T-cell (primary cell): ENCODE results near the gene RUNX3. TPM values are rescaled to one million over a fixed set of nuclear protein-coding genes. Genes with fewer than 3 reads are reported as not detected.

Experiments used
- ATAC-seq, 4 experiments: fragments of 200-7000 bp in 3 of 4; fragments of 150-1000 bp in 1 of 4; cut with Tn5 transposase; replicated peaks in 1 of 4; 1 replicate in 3 of 4; 2 replicates in 1 of 4; pipeline ENCODE4 v1.10.0; 2021; ENCODE audit warnings: moderate library complexity in 3 of 4, mild to moderate bottlenecking in 2 of 4, moderate number of reproducible peaks in 1 of 4
- CTCF ChIA-PET, 2 donors: fragments of 300-600 bp; sonication (Branson Sonifier 250); formaldehyde crosslinking; loops; one replicate each; lab custom pipeline; 2022; ENCODE audit warnings: antibody characterized with exemption in 2 of 2; lab: Charles Lee
- POLR2A ChIA-PET, 2 donors: fragments of 300-600 bp; sonication (Branson Sonifier 250); formaldehyde crosslinking; loops; one replicate each; lab custom pipeline; 2022; ENCODE audit warnings: antibody characterized with exemption in 2 of 2; lab: Charles Lee
- DNase-seq, 35 experiments: peaks; one replicate each; pipeline versions ENCODE4 v3.0.0 to v3.0.0-alpha.2; 2013 to 2023
- H3K27ac ChIP-seq: one replicate; pipeline ENCODE4 v1.5.1; 2013; ENCODE audit warnings: low read length
- H3K27me3 ChIP-seq, 2 experiments: replicated peaks in 1 of 2; 1 replicate in 1 of 2; 2 replicates in 1 of 2; pipeline versions ENCODE4 v1.6.1 to v1.7.0; 2013; ENCODE audit warnings: low read length in 1 of 2, mixed read lengths in 1 of 2; ENCODE audit not compliant: control insufficient read depth in 2 of 2, insufficient read depth in 2 of 2; ENCODE audit errors: extremely low read depth in 1 of 2
- H3K36me3 ChIP-seq, 2 donors: 1 replicate in 1 of 2; 2 replicates in 1 of 2; pipeline versions ENCODE4 v1.6.1 to v1.7.0; 2013; ENCODE audit warnings: low read length in 1 of 2; ENCODE audit not compliant: control insufficient read depth in 2 of 2, insufficient read depth in 1 of 2; ENCODE audit errors: extremely low read depth in 1 of 2
- H3K4me1 ChIP-seq, 2 experiments: 1 replicate in 1 of 2; 2 replicates in 1 of 2; pipeline versions ENCODE4 v1.6.1 to v1.7.0; 2013; ENCODE audit warnings: low read length in 2 of 2, mixed read lengths in 1 of 2; ENCODE audit not compliant: insufficient read depth in 2 of 2, control insufficient read depth in 1 of 2; ENCODE audit errors: extremely low read depth in 1 of 2
- H3K4me3 ChIP-seq, 2 donors: 1 replicate in 1 of 2; 2 replicates in 1 of 2; pipeline versions ENCODE4 v1.5.1 to v1.7.0; 2013; ENCODE audit warnings: mild to moderate bottlenecking in 2 of 2, low read length in 1 of 2, moderate library complexity in 1 of 2; ENCODE audit not compliant: control insufficient read depth in 1 of 2; ENCODE audit errors: extremely low read depth in 1 of 2
- H3K9me3 ChIP-seq: 2 replicates; pipeline ENCODE4 v1.7.0; 2013
- H3K27ac Mint-ChIP-seq, 2 donors: one replicate each; pipeline ENCODE4 v1.8.0; 2020 to 2021; ENCODE audit warnings: mild to moderate bottlenecking in 2 of 2, mixed read lengths in 2 of 2
- H3K27me3 Mint-ChIP-seq, 2 donors: one replicate each; pipeline ENCODE4 v1.8.0; 2021 to 2022; ENCODE audit warnings: mixed read lengths in 2 of 2
- H3K36me3 Mint-ChIP-seq: one replicate; pipeline ENCODE4 v1.8.0; 2021; ENCODE audit warnings: mixed read lengths
- H3K4me1 Mint-ChIP-seq, 3 donors: one replicate each; pipeline ENCODE4 v1.8.0; 2020 to 2022; ENCODE audit warnings: mixed read lengths in 3 of 3, mild to moderate bottlenecking in 1 of 3
- H3K4me3 Mint-ChIP-seq, 3 donors: one replicate each; pipeline ENCODE4 v1.8.0; 2020 to 2022; ENCODE audit warnings: mild to moderate bottlenecking in 3 of 3, mixed read lengths in 3 of 3, moderate library complexity in 3 of 3
- H3K9me3 Mint-ChIP-seq, 3 donors: one replicate each; pipeline ENCODE4 v1.8.0; 2020 to 2022; ENCODE audit warnings: mixed read lengths in 3 of 3
- WGBS: methylation state at CpG from one replicate; pipeline ENCODE4 v1.1.5; 2013; ENCODE audit warnings: missing lambda C conversion rate; ENCODE audit not compliant: insufficient coverage; 5-methylcytosine and 5-hydroxymethylcytosine counted together
- total RNA-seq, 35 experiments: library from RNA in 6 of 35; stranded (reverse) in 6 of 35; fragments of 120-200 nt in 1 of 35; gene quantifications; one replicate each; pipeline versions ENCODE4 v1.2.1 to v1.2.4 and lab custom pipeline; 2013 to 2026

The RUNX3 gene
- total RNA-seq, 5 donors from 2014 or later (not counting 1 experiment from before 2014, with no cell fraction given): 140 to 220 (median 145) TPM

DNA sequence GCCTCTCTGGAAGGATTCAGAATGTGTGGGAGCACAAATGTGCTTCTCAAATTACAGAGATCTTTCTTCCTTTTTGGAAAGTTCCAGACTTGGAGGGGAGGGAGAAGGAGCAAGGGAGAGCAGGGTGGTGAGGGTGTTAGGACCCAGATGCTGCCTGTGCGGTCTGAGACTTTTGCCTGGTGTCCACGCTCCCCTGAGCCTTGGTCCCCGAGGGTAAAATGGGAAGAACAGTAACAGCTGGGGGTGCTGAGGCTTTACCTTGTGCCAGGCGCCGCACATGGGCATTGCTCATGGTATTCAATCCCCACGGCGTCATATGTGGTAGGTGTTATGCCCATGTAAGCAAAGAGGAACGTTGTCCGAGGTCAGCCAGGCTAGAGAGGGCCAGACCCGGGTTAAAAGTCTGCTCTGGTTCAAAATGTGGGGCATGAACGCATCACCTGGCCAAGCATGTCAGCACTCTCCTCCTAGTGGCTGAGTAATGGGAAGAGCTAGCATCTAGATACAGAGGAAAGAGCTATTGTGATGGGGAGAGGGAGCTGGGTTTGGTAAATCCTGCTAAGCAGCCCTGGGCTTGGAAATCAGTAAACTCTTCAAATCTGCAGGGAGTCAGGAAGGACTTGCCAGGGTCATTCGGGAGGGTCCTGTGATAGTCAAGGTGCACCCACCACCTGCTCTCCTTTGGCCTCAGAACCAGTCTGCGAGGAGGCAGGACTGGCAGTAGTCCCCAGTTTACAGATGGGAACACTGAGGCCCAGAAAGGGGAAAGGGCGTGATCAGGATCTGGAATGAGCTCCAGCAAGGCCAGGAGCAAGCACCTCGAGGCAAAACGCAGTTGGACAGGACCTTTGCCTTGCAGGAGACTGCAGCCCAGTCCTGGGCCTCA is 4.5 kb upstream of the RUNX3 start:
- Mint-ChIP-seq H3K27me3 (no peaks in the 10 kb centered on the region), H3K27ac (peak overlapping the region; percentile 40 to 73), H3K4me1 (peaks cover 27 to 45% (median 41%) of the 10 kb centered on the region in 3 donors), H3K4me3 (no peak overlapping the region), H3K9me3 (no peaks in the 10 kb centered on the region), H3K36me3 (peaks cover 7% of the 10 kb centered on the region)
- Histone ChIP-seq H3K27ac (no peak overlapping the region), H3K4me3 (no peak overlapping the region), H3K36me3 (peaks cover 6 to 7% of the 10 kb centered on the region in 2 donors), H3K9me3 (no peaks in the 10 kb centered on the region), H3K27me3 (peaks cover 0 to 5% of the 10 kb centered on the region in 2 experiments), H3K4me1 (peaks cover 5 to 49% of the 10 kb centered on the region in 2 experiments)
- CTCF ChIA-PET: interaction anchor here (0.5 to 1.6 kb wide), 5 partner anchors 64 to 286 kb away, joined by 3 to 4 read pairs (median 3); no protein-coding TSS in a partner anchor
- WGBS: 91% methylated on average over 16 of the region's 16 CpGs
- DNase-seq (no peak), ATAC-seq (no peak)
- POLR2A ChIA-PET: interaction anchor here (0.5 to 0.6 kb wide), 2 partner anchors 87 to 189 kb away, joined by 3 to 4 read pairs; partner anchors contain the start of gene CLIC4 (in 1 of the 2)

DNA sequence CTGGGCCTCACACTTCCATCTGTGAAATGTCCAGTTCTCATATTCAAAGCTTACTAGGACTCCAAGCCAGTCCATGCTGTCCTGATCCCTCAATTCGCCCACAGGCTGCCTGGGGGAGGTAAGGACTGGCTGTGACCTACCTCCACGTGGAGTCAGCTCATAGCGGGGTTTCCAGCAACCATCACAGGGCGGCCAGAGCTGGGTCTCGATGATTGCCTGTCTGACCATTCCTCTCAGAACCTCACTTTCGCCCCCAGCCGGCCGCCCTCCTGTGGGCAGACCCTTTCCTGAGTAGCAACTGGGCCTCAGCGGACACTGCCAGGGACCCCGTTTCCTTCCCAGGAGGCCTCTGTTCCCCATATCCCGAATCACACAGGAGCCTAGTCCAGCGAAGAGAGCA is 3.4 kb upstream of the RUNX3 start:
- WGBS: 92% methylated on average over 11 of the region's 12 CpGs

DNA sequence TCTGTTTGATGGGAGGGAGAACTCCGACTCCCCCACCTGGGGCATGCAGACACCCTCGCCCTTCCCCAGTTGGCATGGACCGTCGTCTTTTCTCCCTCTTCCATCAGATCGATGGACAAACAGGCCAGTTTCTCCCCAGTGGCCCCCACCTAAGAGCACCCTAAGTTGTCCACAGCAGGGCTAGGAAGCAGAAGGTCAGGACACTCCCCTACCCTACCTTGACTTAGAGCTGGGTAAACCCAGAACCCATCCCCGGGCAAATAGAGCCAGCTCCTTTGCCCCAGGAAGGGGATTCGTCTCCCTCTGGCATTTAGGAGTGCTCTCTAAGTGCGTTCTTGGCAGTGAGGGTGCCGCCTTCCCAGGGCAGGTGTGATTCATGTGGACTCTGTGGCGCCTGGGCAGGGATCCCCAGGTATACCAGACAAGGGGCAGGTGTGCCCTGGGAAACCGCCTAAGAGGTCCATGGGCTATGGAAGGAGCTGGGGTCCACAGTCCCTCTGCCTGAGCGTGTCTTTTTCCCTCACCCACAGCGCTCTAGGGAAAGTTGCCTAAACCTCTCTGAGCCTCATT is 2.7 kb upstream of the RUNX3 start:
- ATAC-seq: no peak
- peaks cover under 1% of the 10 kb centered on the region for H3K36me3 Mint-ChIP-seq
- 94% methylated on average over 9 of the region's 13 CpGs for WGBS
- Histone ChIP-seq H3K9me3 (no peaks in the 10 kb centered on the region), H3K27ac (no peak overlapping the region), H3K4me3 (no peak overlapping the region), H3K36me3 (peaks cover 0 to 7% of the 10 kb centered on the region in 2 donors), H3K4me1 (peaks cover 9 to 53% of the 10 kb centered on the region in 2 experiments), H3K27me3 (peaks cover 0 to 5% of the 10 kb centered on the region in 2 experiments)
- H3K27ac Mint-ChIP-seq: peak overlapping the region; percentile 16 to 39
- DNase-seq: no peak
- CTCF ChIA-PET: interaction anchor here (0.7 to 1.8 kb wide), 6 partner anchors 19 to 272 kb away, joined by 3 to 13 read pairs (median 4); no protein-coding TSS in a partner anchor
- no peaks in the 10 kb centered on the region for H3K27me3 Mint-ChIP-seq
- POLR2A ChIA-PET: no interaction called here
- H3K9me3 Mint-ChIP-seq: no peaks in the 10 kb centered on the region
- peak overlapping the region; percentile 36 to 60 (median 42) for H3K4me3 Mint-ChIP-seq
- H3K4me1 Mint-ChIP-seq: peaks cover 23 to 47% (median 45%) of the 10 kb centered on the region in 3 donors

More for the DNA sequence above, 3.4 kb upstream of the RUNX3 start:
- peaks cover 27 to 45% (median 42%) of the 10 kb centered on the region in 3 donors for H3K4me1 Mint-ChIP-seq
- no peaks in the 10 kb centered on the region for H3K9me3 ChIP-seq
- peak overlapping the region in 1 of 3 donors; percentile 42 for H3K4me3 Mint-ChIP-seq
- H3K27ac ChIP-seq: no peak overlapping the region
- no peaks in the 10 kb centered on the region for H3K9me3 Mint-ChIP-seq
- ChIA-PET POLR2A (no interaction called here), CTCF (interaction anchor here in 1 of 2 donors (1.8 kb wide), 2 partner anchors 18 to 104 kb away, joined by 7 to 13 read pairs; no protein-coding TSS in a partner anchor)
- ATAC-seq: no peak
- peaks cover under 1% of the 10 kb centered on the region for H3K36me3 Mint-ChIP-seq
- H3K4me3 ChIP-seq: no peak overlapping the region
- H3K27me3 Mint-ChIP-seq: no peaks in the 10 kb centered on the region
- DNase-seq: no peak
- peaks cover 0 to 5% of the 10 kb centered on the region in 2 experiments for H3K27me3 ChIP-seq
- peaks cover 5 to 49% of the 10 kb centered on the region in 2 experiments for H3K4me1 ChIP-seq
- H3K36me3 ChIP-seq: peaks cover 1 to 7% of the 10 kb centered on the region in 2 donors
- H3K27ac Mint-ChIP-seq: no peak overlapping the region

GRCh38 chr1:24932284-24932683 is 2.2 kb upstream of the RUNX3 start:
- no peaks in the 10 kb centered on the region for H3K9me3 Mint-ChIP-seq
- H3K27me3 Mint-ChIP-seq: no peaks in the 10 kb centered on the region
- DNase-seq (peak in 20 of 35 experiments; percentile 37 to 76 (median 54)), ATAC-seq (peak in 2 of 4 experiments; percentile 11 to 15)
- H3K36me3 Mint-ChIP-seq: peaks cover 6% of the 10 kb centered on the region
- H3K36me3 ChIP-seq: peaks cover 2 to 3% of the 10 kb centered on the region in 2 donors
- H3K27ac Mint-ChIP-seq: peak overlapping the region; percentile 16 to 39
- WGBS: 5% methylated on average over 27 of the region's 34 CpGs
- H3K9me3 ChIP-seq: no peaks in the 10 kb centered on the region
- peaks cover 0 to 5% of the 10 kb centered on the region in 2 experiments for H3K27me3 ChIP-seq
- H3K4me3 Mint-ChIP-seq: peak overlapping the region; percentile 36 to 60 (median 42)
- no peak overlapping the region for H3K4me3 ChIP-seq
- POLR2A ChIA-PET: no interaction called here
- H3K27ac ChIP-seq: no peak overlapping the region
- peaks cover 14 to 58% of the 10 kb centered on the region in 2 experiments for H3K4me1 ChIP-seq
- CTCF ChIA-PET: interaction anchor here (0.7 to 1.8 kb wide), 7 partner anchors 19 to 272 kb away, joined by 3 to 13 read pairs (median 4); no protein-coding TSS in a partner anchor
- peaks cover 27 to 51% (median 48%) of the 10 kb centered on the region in 3 donors for H3K4me1 Mint-ChIP-seq

GRCh38 chr1:24931468-24932231 is 1.6 kb upstream of the RUNX3 start:
- 90% methylated on average over 63 of the region's 63 CpGs for WGBS
- DNase-seq (no peak), ATAC-seq (no peak)
- Mint-ChIP-seq H3K9me3 (no peaks in the 10 kb centered on the region), H3K36me3 (peaks cover 7% of the 10 kb centered on the region), H3K27ac (peak overlapping the region in 1 of 2 donors; percentile 59), H3K4me1 (peaks cover 33 to 57% (median 55%) of the 10 kb centered on the region in 3 donors), H3K27me3 (no peaks in the 10 kb centered on the region), H3K4me3 (peak overlapping the region in 2 of 3 donors; percentile 49 to 98)
- H3K4me3 ChIP-seq: no peak overlapping the region
- H3K36me3 ChIP-seq: peaks cover 5 to 10% of the 10 kb centered on the region in 2 donors
- H3K27ac ChIP-seq: no peak overlapping the region
- POLR2A ChIA-PET: no interaction called here
- H3K9me3 ChIP-seq: no peaks in the 10 kb centered on the region
- CTCF ChIA-PET: interaction anchor here (0.6 to 4.0 kb wide), 8 partner anchors 20 to 106 kb away, joined by 3 to 19 read pairs (median 6); no protein-coding TSS in a partner anchor
- H3K27me3 ChIP-seq: peaks cover 0 to 5% of the 10 kb centered on the region in 2 experiments
- peaks cover 20 to 65% of the 10 kb centered on the region in 2 experiments for H3K4me1 ChIP-seq
